ENCODE measurements around the gene RNF157. TPM values are rescaled to one million over a fixed set of nuclear protein-coding genes. Genes with fewer than 3 reads are reported as not detected.
"Not testable (repeated sequence)": the region's sequence is repeated elsewhere in the genome, so short reads cannot be mapped to it uniquely, and the experiment has no call there.

The RNF157 gene
- polyA plus RNA-seq, 2 donors = 0.20 to 0.44 TPM

- H3K36me3 ChIP-seq (ENCODE audit: control insufficient read depth in 2 of 2, insufficient read depth in 2 of 2, low read length in 1 of 2) = no peaks in the 10 kb centered on the region
- H3K4me3 ChIP-seq (ENCODE audit: low read depth in 1 of 2, low read length in 2 of 2) = no peak overlapping the region
- no peak overlapping the region for H3K27ac ChIP-seq (ENCODE audit: low read depth in 2 of 2, low read length in 1 of 2)
- no peaks in the 10 kb centered on the region for H3K27me3 ChIP-seq (ENCODE audit: control insufficient read depth in 1 of 2, insufficient read depth in 2 of 2, low read length in 2 of 2)
- WGBS, 2 donors = 85 to 90% methylated on average over 5 of the region's 5 CpGs
- no peaks in the 10 kb centered on the region for H3K9me3 ChIP-seq (ENCODE audit: control insufficient read depth in 2 of 2, insufficient read depth in 1 of 2, low read depth in 1 of 2, low read length in 1 of 2)
- H3K4me1 ChIP-seq (ENCODE audit: control insufficient read depth in 2 of 2, insufficient read depth in 2 of 2, low read length in 1 of 2) = peaks cover 0 to 7% of the 10 kb centered on the region in 2 donors
These were observed 14.0 kb upstream of the RNF157 start for GRCh38 chr17:76254275-76254674.

DNA sequence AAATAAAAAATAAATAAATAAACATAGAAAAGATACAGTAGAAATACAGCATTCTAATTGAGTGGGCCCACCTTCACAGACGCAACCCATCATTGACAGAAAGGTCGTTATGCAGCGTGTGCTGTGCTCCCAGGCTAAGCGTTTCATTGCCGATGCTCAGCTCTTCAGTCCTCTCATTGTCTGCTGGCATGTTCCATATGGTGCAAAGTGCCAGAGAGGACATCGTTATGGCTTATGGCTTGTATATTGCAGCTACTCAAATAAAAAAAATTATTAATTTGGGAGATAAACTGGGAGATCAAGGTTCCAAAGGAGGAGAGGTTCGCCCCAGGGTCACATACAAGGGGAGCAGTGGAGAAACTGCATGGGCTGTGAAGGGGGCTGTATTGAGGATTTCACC is 13.5 kb upstream of the RNF157 start:
- no peak overlapping the region for H3K27ac ChIP-seq (ENCODE audit: low read depth in 2 of 2, low read length in 1 of 2)
- no peaks in the 10 kb centered on the region for H3K9me3 ChIP-seq (ENCODE audit: control insufficient read depth in 2 of 2, insufficient read depth in 1 of 2, low read depth in 1 of 2, low read length in 1 of 2)
- peaks cover 0 to 7% of the 10 kb centered on the region in 2 donors for H3K4me1 ChIP-seq (ENCODE audit: control insufficient read depth in 2 of 2, insufficient read depth in 2 of 2, low read length in 1 of 2)
- no peak overlapping the region for H3K4me3 ChIP-seq (ENCODE audit: low read depth in 1 of 2, low read length in 2 of 2)
- 88 to 91% methylated on average over 7 of the region's 7 CpGs for WGBS, 2 donors
- no peaks in the 10 kb centered on the region for H3K27me3 ChIP-seq (ENCODE audit: control insufficient read depth in 1 of 2, insufficient read depth in 2 of 2, low read length in 2 of 2)
- H3K36me3 ChIP-seq (ENCODE audit: control insufficient read depth in 2 of 2, insufficient read depth in 2 of 2, low read length in 1 of 2) = no peaks in the 10 kb centered on the region

DNA sequence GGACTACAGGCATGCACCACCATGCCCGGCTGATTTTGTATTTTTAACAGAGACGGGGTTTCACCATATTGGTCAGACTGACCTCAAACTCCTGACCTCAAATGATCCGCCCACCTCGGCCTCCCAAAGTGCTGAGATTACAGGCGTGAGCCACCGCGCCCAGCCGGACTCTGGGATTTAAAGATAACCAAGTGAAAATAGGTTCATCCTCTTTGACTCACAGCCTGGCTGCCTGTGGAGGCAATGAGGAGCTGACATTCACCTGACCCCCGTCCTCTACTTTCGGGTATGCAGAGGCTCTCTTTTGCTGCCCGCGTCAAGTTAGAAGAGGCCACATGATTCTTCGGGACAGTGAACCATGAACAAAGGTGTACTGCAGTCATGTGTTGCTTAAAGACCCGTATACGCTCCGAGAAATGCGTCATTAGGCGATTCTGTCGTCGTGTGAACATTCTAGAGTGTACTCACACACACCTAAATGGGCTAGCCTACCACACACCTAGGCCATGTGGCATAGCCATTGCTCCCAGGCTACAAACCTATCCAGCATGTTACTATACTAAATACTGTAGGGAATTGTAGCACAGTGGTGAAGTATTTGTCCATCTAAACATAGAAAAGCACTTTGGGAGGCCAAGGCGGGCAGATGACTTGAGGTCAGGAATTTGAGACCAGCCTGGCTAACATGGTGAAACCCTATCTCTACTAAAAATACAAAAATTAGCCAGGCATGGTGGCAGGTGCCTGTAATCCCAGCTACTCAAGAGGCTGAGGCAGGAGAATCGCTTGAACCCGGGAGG is 12.9 kb upstream of the RNF157 start:
- H3K27me3 ChIP-seq (ENCODE audit: control insufficient read depth in 1 of 2, insufficient read depth in 2 of 2, low read length in 2 of 2); H3K9me3 ChIP-seq (ENCODE audit: control insufficient read depth in 2 of 2, insufficient read depth in 1 of 2, low read depth in 1 of 2, low read length in 1 of 2); H3K4me1 ChIP-seq (ENCODE audit: control insufficient read depth in 2 of 2, insufficient read depth in 2 of 2, low read length in 1 of 2); H3K4me3 ChIP-seq (ENCODE audit: low read depth in 1 of 2, low read length in 2 of 2); H3K36me3 ChIP-seq (ENCODE audit: control insufficient read depth in 2 of 2, insufficient read depth in 2 of 2, low read length in 1 of 2): not testable (repeated sequence)
- 87 to 91% methylated on average over 23 of the region's 23 CpGs for WGBS, 2 donors
- H3K27ac ChIP-seq (ENCODE audit: low read depth in 2 of 2, low read length in 1 of 2) = peak overlapping the region in 1 of 2 donors; percentile 26

DNA sequence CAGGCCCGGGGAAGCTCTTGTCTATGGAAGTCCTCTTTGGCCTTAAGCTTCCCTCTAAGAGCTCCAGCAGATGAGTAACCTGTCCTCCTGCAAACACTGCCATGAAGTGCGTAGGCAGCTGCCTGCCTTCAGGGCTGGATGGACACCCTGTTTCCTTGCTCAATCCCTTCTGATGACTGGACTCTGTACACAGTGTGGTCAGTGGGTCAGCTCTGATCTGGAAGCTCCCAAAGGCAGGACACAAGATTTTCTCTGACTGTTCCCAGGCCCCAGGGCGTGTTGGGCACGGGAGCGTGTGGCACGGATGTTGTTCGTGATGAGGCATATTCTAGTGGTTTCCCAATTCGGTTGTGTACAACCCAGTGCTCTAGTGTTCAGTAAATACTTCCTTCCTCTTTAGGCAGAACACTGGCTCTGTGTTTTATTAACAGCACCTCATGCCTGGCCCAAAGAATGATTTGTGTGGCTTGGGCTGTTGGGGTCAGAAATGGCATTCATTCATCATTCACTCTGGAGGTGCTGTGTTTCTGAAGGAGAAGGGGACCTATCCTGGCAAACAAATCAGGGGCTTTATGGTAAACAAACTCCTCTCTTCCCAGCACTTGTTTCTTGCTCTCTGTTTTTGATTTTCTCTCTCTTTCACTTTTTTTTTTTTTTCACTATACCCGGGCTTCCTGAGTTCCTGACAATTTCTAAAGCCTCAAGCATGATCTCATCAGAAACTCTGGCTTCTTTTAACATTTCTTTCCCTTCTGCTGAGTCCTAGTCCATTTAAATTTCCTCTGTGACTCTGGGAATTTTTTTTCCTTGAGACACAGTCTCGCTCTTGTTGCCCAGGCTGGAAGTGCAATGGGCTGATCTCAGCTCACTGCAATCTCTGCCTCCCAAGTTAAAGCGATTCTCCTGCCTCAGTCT is 12.0 kb upstream of the RNF157 start:
- peaks cover 0 to 7% of the 10 kb centered on the region in 2 donors for H3K4me1 ChIP-seq (ENCODE audit: control insufficient read depth in 2 of 2, insufficient read depth in 2 of 2, low read length in 1 of 2)
- no peaks in the 10 kb centered on the region for H3K27me3 ChIP-seq (ENCODE audit: control insufficient read depth in 1 of 2, insufficient read depth in 2 of 2, low read length in 2 of 2)
- peak overlapping the region; percentile 56 to 73 for H3K27ac ChIP-seq (ENCODE audit: low read depth in 2 of 2, low read length in 1 of 2)
- H3K36me3 ChIP-seq (ENCODE audit: control insufficient read depth in 2 of 2, insufficient read depth in 2 of 2, low read length in 1 of 2) = no peaks in the 10 kb centered on the region
- no peak overlapping the region for H3K4me3 ChIP-seq (ENCODE audit: low read depth in 1 of 2, low read length in 2 of 2)
- WGBS, 2 donors = 46 to 48% methylated on average over 11 of the region's 11 CpGs
- H3K9me3 ChIP-seq (ENCODE audit: control insufficient read depth in 2 of 2, insufficient read depth in 1 of 2, low read depth in 1 of 2, low read length in 1 of 2) = no peaks in the 10 kb centered on the region

- 73 to 80% methylated on average over 8 of the region's 8 CpGs for WGBS, 2 donors
These were observed 11.3 kb upstream of the RNF157 start for GRCh38 chr17:76251478-76252039.

GRCh38 chr17:76250141-76250540 is 9.8 kb upstream of the RNF157 start:
- Histone ChIP-seq H3K4me1 (ENCODE audit: control insufficient read depth in 2 of 2, insufficient read depth in 2 of 2, low read length in 1 of 2) (peaks cover 0 to 7% of the 10 kb centered on the region in 2 donors), H3K27me3 (ENCODE audit: control insufficient read depth in 1 of 2, insufficient read depth in 2 of 2, low read length in 2 of 2) (no peaks in the 10 kb centered on the region), H3K4me3 (ENCODE audit: low read depth in 1 of 2, low read length in 2 of 2) (no peak overlapping the region), H3K27ac (ENCODE audit: low read depth in 2 of 2, low read length in 1 of 2) (no peak overlapping the region), H3K36me3 (ENCODE audit: control insufficient read depth in 2 of 2, insufficient read depth in 2 of 2, low read length in 1 of 2) (no peaks in the 10 kb centered on the region), H3K9me3 (ENCODE audit: control insufficient read depth in 2 of 2, insufficient read depth in 1 of 2, low read depth in 1 of 2, low read length in 1 of 2) (no peaks in the 10 kb centered on the region)
- 88 to 92% methylated on average over 6 of the region's 6 CpGs for WGBS, 2 donors

More at GRCh38 chr17:76251478-76252039, 11.3 kb upstream of the RNF157 start:
- H3K4me3 ChIP-seq (ENCODE audit: low read depth in 1 of 2, low read length in 2 of 2) = no peak overlapping the region
- H3K36me3 ChIP-seq (ENCODE audit: control insufficient read depth in 2 of 2, insufficient read depth in 2 of 2, low read length in 1 of 2) = no peaks in the 10 kb centered on the region
- peaks cover 0 to 7% of the 10 kb centered on the region in 2 donors for H3K4me1 ChIP-seq (ENCODE audit: control insufficient read depth in 2 of 2, insufficient read depth in 2 of 2, low read length in 1 of 2)
- no peaks in the 10 kb centered on the region for H3K9me3 ChIP-seq (ENCODE audit: control insufficient read depth in 2 of 2, insufficient read depth in 1 of 2, low read depth in 1 of 2, low read length in 1 of 2)
- H3K27ac ChIP-seq (ENCODE audit: low read depth in 2 of 2, low read length in 1 of 2) = peak overlapping the region; percentile 56 to 73
- H3K27me3 ChIP-seq (ENCODE audit: control insufficient read depth in 1 of 2, insufficient read depth in 2 of 2, low read length in 2 of 2) = no peaks in the 10 kb centered on the region

GRCh38 chr17:76248013-76248782 is 7.9 kb upstream of the RNF157 start:
- Histone ChIP-seq H3K27me3 (ENCODE audit: control insufficient read depth in 1 of 2, insufficient read depth in 2 of 2, low read length in 2 of 2) (no peaks in the 10 kb centered on the region), H3K9me3 (ENCODE audit: control insufficient read depth in 2 of 2, insufficient read depth in 1 of 2, low read depth in 1 of 2, low read length in 1 of 2) (no peaks in the 10 kb centered on the region), H3K27ac (ENCODE audit: low read depth in 2 of 2, low read length in 1 of 2) (no peak overlapping the region), H3K4me3 (ENCODE audit: low read depth in 1 of 2, low read length in 2 of 2) (no peak overlapping the region), H3K4me1 (ENCODE audit: control insufficient read depth in 2 of 2, insufficient read depth in 2 of 2, low read length in 1 of 2) (peaks cover 0 to 7% of the 10 kb centered on the region in 2 donors), H3K36me3 (ENCODE audit: control insufficient read depth in 2 of 2, insufficient read depth in 2 of 2, low read length in 1 of 2) (no peaks in the 10 kb centered on the region)
- 68 to 73% methylated on average over 11 of the region's 11 CpGs for WGBS, 2 donors

DNA sequence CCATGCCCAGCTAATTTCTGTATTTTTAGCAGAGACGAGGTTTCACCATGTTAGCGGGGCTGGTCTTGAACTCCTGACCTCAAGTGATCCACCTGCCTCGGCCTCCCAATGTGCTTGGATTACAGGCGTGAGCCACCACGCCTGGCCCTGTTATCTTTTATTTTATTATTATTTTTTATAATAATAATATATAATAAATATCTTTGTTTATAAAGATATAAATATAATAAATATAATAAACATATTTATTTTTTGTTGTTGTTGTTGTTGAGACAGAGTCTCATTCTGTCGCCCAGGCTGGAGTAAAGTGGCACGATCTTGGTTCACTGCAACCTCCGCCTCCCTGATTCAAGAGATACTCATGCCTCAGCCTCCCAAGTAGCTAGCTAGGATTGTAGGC is 7.0 kb upstream of the RNF157 start:
- Histone ChIP-seq H3K36me3 (ENCODE audit: control insufficient read depth in 2 of 2, insufficient read depth in 2 of 2, low read length in 1 of 2) (no peaks in the 10 kb centered on the region), H3K4me1 (ENCODE audit: control insufficient read depth in 2 of 2, insufficient read depth in 2 of 2, low read length in 1 of 2) (peaks cover 0 to 7% of the 10 kb centered on the region in 2 donors), H3K27me3 (ENCODE audit: control insufficient read depth in 1 of 2, insufficient read depth in 2 of 2, low read length in 2 of 2) (no peaks in the 10 kb centered on the region), H3K27ac (ENCODE audit: low read depth in 2 of 2, low read length in 1 of 2) (no peak overlapping the region), H3K4me3 (ENCODE audit: low read depth in 1 of 2, low read length in 2 of 2) (no peak overlapping the region), H3K9me3 (ENCODE audit: control insufficient read depth in 2 of 2, insufficient read depth in 1 of 2, low read depth in 1 of 2, low read length in 1 of 2) (no peaks in the 10 kb centered on the region)
- WGBS, 2 donors = 91% methylated on average over 8 of the region's 8 CpGs
